Stimulated activated CD8-positive, alpha-beta memory T cell treated with anti-CD3 and anti-CD28 coated beads, Interleukin-7, amount 100 ng/mL, for 4 hours (primary cell): ENCODE data around the gene LIMS2.

Source experiments
- DNase-seq, 2 donors: peaks; one replicate each; pipeline ENCODE4 v3.0.0-alpha.2; 2020; ENCODE audit warnings: low read depth in 2 of 2

The LIMS2 gene

DNA sequence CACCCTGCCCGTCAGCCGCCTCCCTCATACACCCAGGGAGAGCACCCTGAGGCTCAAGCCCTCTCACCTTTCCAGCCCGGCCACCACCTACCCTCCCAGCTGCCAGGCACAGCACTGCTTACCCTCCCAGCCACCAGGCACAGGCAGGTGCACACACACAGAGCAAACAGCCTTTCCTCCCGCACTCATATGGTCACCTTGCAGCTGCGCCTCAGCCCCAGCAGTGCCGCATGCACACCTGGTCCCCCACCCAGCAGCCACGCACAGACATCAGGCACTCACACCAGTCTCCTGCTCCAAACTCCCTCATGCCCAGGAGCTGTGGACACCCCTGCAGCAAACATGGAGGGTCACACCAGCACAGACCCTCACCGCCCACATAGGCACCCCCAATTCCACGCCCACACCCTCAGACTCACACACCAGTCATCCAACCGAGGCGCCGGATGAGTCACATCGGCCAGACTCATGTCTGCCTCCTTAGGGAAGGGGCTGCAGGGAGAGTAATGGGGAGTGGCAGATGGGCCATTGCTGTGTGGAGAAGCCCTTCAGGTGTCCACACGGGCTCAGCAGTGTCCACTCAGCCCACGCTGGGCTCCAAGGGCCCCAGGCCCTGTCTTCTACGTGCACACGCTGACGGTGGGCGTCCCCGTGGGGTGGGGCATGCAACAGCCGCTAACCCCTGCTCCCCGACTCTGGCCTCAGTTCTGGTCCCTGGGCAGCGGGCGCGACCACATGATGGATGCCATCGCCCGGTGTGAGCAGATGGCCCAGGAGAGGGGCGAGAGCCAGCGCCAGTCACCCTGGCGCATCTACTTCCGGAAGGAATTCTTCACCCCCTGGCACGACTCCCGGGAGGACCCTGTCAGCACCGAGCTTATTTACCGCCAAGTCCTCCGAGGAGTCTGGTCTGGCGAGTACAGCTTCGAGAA, 51.7 kb downstream of the LIMS2 start:
- DNase-seq: no peak

GRCh38 chr2:127622561-127623387, 52.6 kb downstream of the LIMS2 start:
- no peak for DNase-seq

- DNase-seq: no peak
Measured at GRCh38 chr2:127621981-127622431, 53.3 kb downstream of the LIMS2 start.

GRCh38 chr2:127620866-127621265, 54.5 kb downstream of the LIMS2 start:
- no peak for DNase-seq

GRCh38 chr2:127619877-127620705, 55.2 kb downstream of the LIMS2 start:
- no peak for DNase-seq

GRCh38 chr2:127619203-127619590, 56.1 kb downstream of the LIMS2 start:
- DNase-seq: no peak

DNA sequence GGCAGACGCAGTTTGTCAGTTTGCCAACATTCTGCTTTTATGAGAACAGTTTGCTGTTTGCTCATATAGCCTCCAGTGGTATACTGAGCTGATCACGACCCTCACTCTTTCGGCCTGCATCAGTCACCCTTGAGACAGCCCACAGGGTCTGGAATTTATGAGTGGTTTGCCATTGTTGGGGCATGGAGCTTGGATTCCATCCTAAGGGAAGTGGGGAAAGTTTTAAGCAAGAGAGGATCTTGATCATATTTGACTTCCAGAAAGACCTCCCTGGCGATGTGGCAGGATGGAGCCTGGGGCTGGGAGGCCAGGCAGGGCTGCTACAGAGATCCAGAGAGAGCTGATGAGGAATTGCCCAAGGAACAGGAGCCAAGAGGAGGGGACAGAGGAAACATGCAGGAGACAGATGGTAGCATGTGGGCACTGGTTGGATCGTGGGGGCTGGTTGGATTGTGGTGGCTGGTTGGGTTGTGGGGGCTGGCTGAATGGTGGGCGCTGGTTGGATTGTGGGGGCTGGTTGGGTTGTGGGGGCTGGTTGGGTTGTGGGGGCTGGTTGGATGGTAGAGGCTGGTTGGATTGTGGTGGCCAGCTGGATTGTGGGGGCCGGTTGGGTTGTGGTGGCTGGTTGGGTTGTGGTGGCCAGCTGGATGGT, 56.7 kb downstream of the LIMS2 start:
- no peak for DNase-seq

DNA sequence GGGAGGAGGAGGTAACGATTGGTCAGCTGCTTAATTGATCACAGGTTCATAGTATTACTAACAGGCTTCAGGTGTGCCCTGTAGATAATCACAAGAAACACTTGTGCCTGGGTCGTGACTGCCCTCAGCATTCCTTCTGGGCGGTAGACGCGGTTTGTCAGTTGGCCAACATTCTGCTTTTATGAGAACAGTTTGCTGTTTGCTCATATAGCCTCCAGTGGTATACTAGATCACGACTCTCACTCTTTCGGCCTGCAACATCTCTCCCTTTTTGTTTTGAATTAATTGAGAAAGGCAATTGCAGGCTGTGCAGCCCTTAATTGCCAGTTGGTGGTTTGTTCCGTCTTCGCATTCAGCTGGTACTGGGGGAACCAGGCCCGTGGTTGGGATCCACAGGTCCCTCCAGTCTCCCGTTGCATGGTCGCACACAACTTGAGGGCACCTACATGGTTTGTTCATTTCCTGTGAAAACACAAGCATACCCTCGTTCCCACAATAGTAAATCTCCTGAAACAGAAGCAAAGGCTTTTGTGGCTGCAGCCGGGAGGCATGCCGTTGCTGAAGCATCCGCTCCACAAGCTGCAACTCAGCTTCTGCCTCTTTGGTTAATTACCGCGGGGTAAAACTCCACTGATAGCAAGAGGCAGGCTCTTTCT, 59.7 kb downstream of the LIMS2 start:
- no peak for DNase-seq

DNA sequence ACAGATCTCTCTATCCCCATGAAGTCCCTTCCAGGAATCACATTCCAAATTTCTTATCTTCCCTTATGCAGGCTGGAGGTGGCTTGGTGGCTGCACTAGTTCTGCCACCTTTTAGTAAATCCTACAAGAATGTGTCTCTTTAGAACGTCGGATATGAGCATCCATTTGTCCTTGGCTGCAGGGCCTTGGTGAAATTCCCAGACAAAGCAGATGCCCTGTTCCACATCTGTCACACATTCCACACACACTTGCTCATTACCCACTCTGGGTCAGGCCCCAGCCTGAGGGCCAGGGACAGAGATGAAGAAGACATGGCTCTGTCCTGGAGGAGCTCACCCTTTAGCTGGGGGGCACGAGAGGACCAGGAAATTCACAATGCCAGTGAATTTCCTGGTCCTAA, 60.6 kb downstream of the LIMS2 start:
- no peak for DNase-seq

DNA sequence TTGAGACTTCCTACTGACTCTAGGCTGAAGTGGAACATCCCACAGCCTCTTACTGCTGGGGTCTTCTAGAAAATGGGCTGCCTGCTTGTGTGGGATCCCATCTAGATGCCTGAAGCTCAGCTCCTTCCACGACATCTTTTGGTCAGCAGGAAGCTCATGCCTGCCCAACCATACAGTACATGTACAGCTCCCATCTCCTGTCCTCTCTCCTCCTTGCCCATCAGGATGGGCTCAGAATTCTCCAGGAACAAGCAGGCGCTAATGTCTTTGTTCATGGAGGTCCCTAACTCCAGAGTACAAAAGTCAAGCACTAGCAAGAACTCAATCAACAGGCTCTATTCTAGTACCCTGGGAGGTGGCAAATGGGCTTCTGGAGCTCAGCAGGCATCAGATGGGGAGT, 61.1 kb downstream of the LIMS2 start:
- DNase-seq: no peak

GRCh38 chr2:127612111-127612822, 63.1 kb downstream of the LIMS2 start:
- DNase-seq: no peak

DNA sequence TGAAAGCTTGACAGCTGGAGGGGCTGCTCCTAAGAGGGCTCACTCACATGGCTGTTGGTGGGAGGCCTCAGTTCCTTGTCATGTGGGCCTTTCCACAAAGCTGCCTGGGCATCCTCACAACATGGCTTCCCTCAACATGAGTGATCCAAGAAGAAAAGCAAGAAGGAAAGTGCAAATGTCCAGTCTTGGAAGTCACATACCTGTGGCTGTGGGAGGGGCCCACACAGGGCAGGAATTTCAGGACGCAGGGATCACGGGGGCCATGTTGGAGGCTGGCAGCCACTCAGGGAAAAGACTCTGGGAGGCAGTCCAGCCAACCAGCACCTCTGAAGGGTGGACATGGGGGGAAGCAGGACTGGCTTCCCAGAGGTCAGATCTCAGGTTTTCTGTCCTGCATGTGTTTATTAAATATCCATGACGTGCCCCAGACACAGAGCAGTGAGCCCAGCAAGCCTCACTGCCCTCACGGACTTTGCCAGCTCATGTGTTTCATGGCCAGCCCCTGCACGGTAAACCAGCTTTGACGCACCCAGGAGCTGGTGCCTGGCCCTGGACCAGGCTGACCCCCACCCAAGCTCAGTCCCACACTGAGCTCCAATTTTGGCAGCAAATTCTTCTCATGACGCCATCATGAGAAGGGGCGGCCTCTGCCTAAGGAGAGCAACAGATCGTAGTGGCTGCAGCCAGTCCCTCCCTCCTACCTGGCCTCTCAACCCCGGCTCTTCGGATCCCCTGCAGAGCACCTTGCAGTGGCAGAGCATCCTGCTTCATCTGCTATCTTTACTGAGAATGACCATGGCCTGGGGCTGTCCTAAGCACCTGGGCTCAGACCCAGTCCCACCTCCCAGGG, 64.0 kb downstream of the LIMS2 start:
- no peak for DNase-seq

GRCh38 chr2:127610561-127610960, 64.8 kb downstream of the LIMS2 start:
- DNase-seq: no peak

DNA sequence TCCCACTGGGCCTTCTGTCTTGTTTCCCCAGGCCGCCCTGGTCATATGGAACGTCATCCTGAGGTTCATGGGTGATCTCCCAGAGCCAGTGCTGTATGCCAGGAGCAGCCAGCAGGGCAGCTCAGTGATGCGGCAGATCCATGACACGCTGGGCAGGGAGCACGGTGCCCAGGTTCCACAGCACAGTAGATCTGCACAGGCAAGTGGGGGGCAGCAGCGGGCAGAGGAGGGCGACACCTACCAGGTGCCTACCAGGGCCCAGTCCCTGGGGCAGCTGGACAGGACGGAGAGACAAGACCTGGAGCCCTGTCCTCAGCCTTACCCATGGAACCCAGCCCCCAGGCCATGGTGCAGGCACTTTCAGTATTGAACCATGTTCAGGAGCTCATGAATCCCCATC, 65.5 kb downstream of the LIMS2 start:
- no peak for DNase-seq

DNA sequence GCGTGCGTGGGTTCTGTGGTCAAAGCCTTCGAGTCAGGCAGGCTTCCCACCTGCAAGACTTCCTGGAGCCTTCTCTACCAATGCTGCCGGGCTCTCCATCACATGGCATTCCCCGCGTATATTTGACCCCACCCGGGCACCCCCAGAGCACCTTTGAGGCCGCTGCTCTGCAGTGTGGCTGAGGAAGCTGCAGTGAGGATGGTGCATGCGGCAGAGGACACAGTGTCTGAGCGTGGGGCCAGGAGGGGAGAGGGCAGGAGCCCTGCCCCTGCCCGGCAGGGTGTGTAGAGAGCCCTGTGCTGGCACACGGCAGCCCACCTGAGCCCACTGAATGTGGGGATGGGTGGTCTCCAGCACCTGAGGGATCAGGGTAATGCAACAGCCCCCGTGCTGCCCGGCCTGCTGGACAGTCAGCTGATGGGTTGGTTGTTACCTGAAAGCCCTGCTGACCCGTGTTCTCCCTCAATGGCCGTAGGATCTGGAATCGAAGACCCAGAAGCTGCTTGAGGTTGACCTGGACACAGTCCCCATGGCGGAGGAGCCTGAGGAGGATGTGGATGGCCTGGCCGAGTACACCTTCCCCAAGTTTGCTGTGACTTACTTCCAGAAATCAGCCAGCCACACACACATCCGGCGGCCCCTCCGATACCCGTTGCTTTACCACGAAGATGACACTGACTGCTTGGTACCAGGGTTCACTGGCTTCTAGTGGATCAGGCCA, 66.1 kb downstream of the LIMS2 start:
- no peak for DNase-seq

- no peak for DNase-seq
Measured at GRCh38 chr2:127608061-127609030, 67.0 kb downstream of the LIMS2 start.

- no peak for DNase-seq
Measured at GRCh38 chr2:127607399-127607908, 67.9 kb downstream of the LIMS2 start.
